Sigmoid colon (tissue), 7 donors: ENCODE measurements around the gene SMG5. TPM values are rescaled to one million over a fixed set of nuclear protein-coding genes. Genes with fewer than 3 reads are reported as not detected.

ENCODE experiments used
- DNase-seq: peaks from one replicate; pipeline ENCODE4 v3.0.0-alpha.2; 2019
- H3K27ac ChIP-seq, 4 donors: fragments of 200-600 bp; sonication (generic); one replicate each; pipeline ENCODE4 v1.5.1; 2016 to 2019; ENCODE audit warnings: mild to moderate bottlenecking in 1 of 4
- H3K27me3 ChIP-seq, 3 donors: fragments of 200-600 bp; sonication (generic); one replicate each; pipeline ENCODE4 v1.5.1; 2019; ENCODE audit warnings: mild to moderate bottlenecking in 1 of 3
- H3K36me3 ChIP-seq, 4 donors: fragments of 200-600 bp; sonication (generic); one replicate each; pipeline ENCODE4 v1.5.1; 2016 to 2019
- H3K4me1 ChIP-seq, 4 donors: fragments of 200-600 bp; sonication (generic); one replicate each; pipeline ENCODE4 v1.5.1; 2017 to 2019
- H3K4me3 ChIP-seq, 4 donors: fragments of 200-600 bp; sonication (generic); one replicate each; pipeline ENCODE4 v1.5.1; 2017 to 2019; ENCODE audit warnings: mild to moderate bottlenecking in 2 of 4, moderate library complexity in 1 of 4
- H3K9me3 ChIP-seq, 4 donors: fragments of 200-600 bp in 3 of 4; sonication (generic) in 3 of 4; one replicate each; pipeline versions ENCODE4 v1.5.1 to v1.6.1; 2013 to 2019
- CTCF ChIP-seq, 4 experiments: fragments of 450-650 bp in 3 of 4; fragments of 200-600 bp in 1 of 4; IDR thresholded peaks; one replicate each; pipeline ENCODE4 v1.5.1; 2016 to 2019; ENCODE audit warnings: antibody characterized with exemption in 4 of 4, mild to moderate bottlenecking in 3 of 4, moderate library complexity in 2 of 4
- EP300 ChIP-seq, 4 donors: sonication (generic); formaldehyde crosslinking; IDR thresholded peaks; one replicate each; pipeline ENCODE4 v1.6.1; 2017; ENCODE audit warnings: antibody characterized with exemption in 4 of 4
- POLR2A ChIP-seq, 2 donors: fragments of 450-650 bp; IDR thresholded peaks; one replicate each; pipeline ENCODE4 v1.6.1; 2016; ENCODE audit warnings: antibody characterized with exemption in 2 of 2, mild to moderate bottlenecking in 2 of 2, moderate library complexity in 2 of 2
- POLR2AphosphoS5 ChIP-seq, 4 donors: sonication (generic); formaldehyde crosslinking; IDR thresholded peaks; one replicate each; pipeline ENCODE4 v1.6.1; 2017; ENCODE audit warnings: antibody characterized with exemption in 4 of 4
- WGBS, 2 donors: extraction: QIAGEN DNeasy Blood & Tissue Kit; methylation state at CpG; one replicate each; pipeline ENCODE4 v1.1.7; 2013; 5-methylcytosine and 5-hydroxymethylcytosine counted together
- intact Hi-C: fragments of 100-400 bp; cut with DNase I; formaldehyde crosslinking; loops from one replicate; pipeline ENCODE4 v1.15.1; 2023
- polyA plus RNA-seq, 3 donors: library from polyadenylated mRNA; stranded (reverse); fragments of 200-250 nt; gene quantifications; one replicate each; pipeline ENCODE4 v1.2.3, GENCODE V29; 2013
- total RNA-seq, 4 donors: library from RNA; depleted of rRNA; stranded (reverse); fragments of >200 nt; gene quantifications; one replicate each; pipeline ENCODE4 v1.1.0, GENCODE V29; 2016
- donor health status: healthy with polysubstance abuse.
- donor health status: Bipolar disorder and iron deficiency.
- donor health status: healthy.

SMG5 gene
- total and polyA plus RNA-seq, 7 donors: 25.2 to 78.2 (median 43.9) TPM

GRCh38 chr1:156232201-156232894, 50.3 kb downstream of the SMG5 start:
- TF ChIP-seq POLR2A (IDR thresholded peaks at IDR 0.05): no peak
- no peak for TF ChIP-seq EP300 (IDR thresholded peaks at IDR 0.05)
- TF ChIP-seq POLR2AphosphoS5 (IDR thresholded peaks at IDR 0.05): no peak
- TF ChIP-seq CTCF (IDR thresholded peaks at IDR 0.05): no peak

GRCh38 chr1:156230473-156230837, 52.2 kb downstream of the SMG5 start:
- peaks cover 0 to 18% (median 14%) of the 10 kb centered on the region in 4 donors for H3K4me1 ChIP-seq
- no peaks in the 10 kb centered on the region for H3K9me3 ChIP-seq
- no peak overlapping the region for H3K4me3 ChIP-seq
- TF ChIP-seq EP300 (IDR thresholded peaks at IDR 0.05) (no peak), POLR2AphosphoS5 (IDR thresholded peaks at IDR 0.05) (no peak)
- peak overlapping the region in 3 of 4 donors; percentile 2 to 56 (median 40) for H3K27ac ChIP-seq
- intact Hi-C loops: no loop called here
- no peak for DNase-seq
- 87 to 93% methylated on average over 1 of the region's 1 CpG for WGBS, 2 donors
- H3K27me3 ChIP-seq: no peaks in the 10 kb centered on the region
- peaks cover 5 to 25% (median 13%) of the 10 kb centered on the region in 4 donors for H3K36me3 ChIP-seq

More at GRCh38 chr1:156232201-156232894, 50.3 kb downstream of the SMG5 start:
- H3K36me3 ChIP-seq: peaks cover 15 to 44% (median 26%) of the 10 kb centered on the region in 4 donors
- H3K27ac ChIP-seq: no peak overlapping the region
- DNase-seq: no peak
- intact Hi-C loops: no loop called here
- no peaks in the 10 kb centered on the region for H3K9me3 ChIP-seq
- H3K4me3 ChIP-seq: no peak overlapping the region
- peaks cover 0 to 17% (median 13%) of the 10 kb centered on the region in 4 donors for H3K4me1 ChIP-seq
- H3K27me3 ChIP-seq: no peaks in the 10 kb centered on the region
- WGBS, 2 donors: 87 to 88% methylated on average over 12 of the region's 12 CpGs

GRCh38 chr1:156229809-156230472, 52.7 kb downstream of the SMG5 start:
- Histone ChIP-seq H3K27ac (peak overlapping the region; percentile 2 to 56 (median 44)), H3K36me3 (peaks cover 5 to 23% (median 13%) of the 10 kb centered on the region in 4 donors)
- intact Hi-C loops: no loop called here

GRCh38 chr1:156228501-156228900, 54.1 kb downstream of the SMG5 start:
- no peak overlapping the region for H3K4me3 ChIP-seq
- no peak for TF ChIP-seq EP300 (IDR thresholded peaks at IDR 0.05)
- no peak for TF ChIP-seq CTCF (IDR thresholded peaks at IDR 0.05)
- no peak for TF ChIP-seq POLR2A (IDR thresholded peaks at IDR 0.05)
- no peak for TF ChIP-seq POLR2AphosphoS5 (IDR thresholded peaks at IDR 0.05)
- H3K9me3 ChIP-seq: no peaks in the 10 kb centered on the region
- intact Hi-C loops: no loop called here
- H3K36me3 ChIP-seq: peaks cover 5 to 17% (median 7%) of the 10 kb centered on the region in 4 donors
- WGBS, 2 donors: 79 to 86% methylated on average over 7 of the region's 7 CpGs
- no peak for DNase-seq
- H3K27ac ChIP-seq: no peak overlapping the region
- peaks cover 0 to 24% (median 14%) of the 10 kb centered on the region in 4 donors for H3K4me1 ChIP-seq
- no peaks in the 10 kb centered on the region for H3K27me3 ChIP-seq

More at GRCh38 chr1:156229809-156230472, 52.7 kb downstream of the SMG5 start:
- Histone ChIP-seq H3K4me3 (no peak overlapping the region), H3K27me3 (no peaks in the 10 kb centered on the region), H3K9me3 (no peaks in the 10 kb centered on the region), H3K4me1 (peaks cover 0 to 23% (median 14%) of the 10 kb centered on the region in 4 donors)
- peak; percentile 82 for DNase-seq
- WGBS, 2 donors: 87 to 89% methylated on average over 11 of the region's 11 CpGs
- TF ChIP-seq POLR2AphosphoS5 (IDR thresholded peaks at IDR 0.05): peak in 2 of 4 donors; percentile 20 to 32
- no peak for TF ChIP-seq POLR2A (IDR thresholded peaks at IDR 0.05)

GRCh38 chr1:156226782-156227181, 55.8 kb downstream of the SMG5 start:
- Histone ChIP-seq H3K27ac (no peak overlapping the region), H3K4me3 (no peak overlapping the region), H3K27me3 (no peaks in the 10 kb centered on the region), H3K9me3 (no peaks in the 10 kb centered on the region), H3K4me1 (peaks cover 0 to 24% (median 14%) of the 10 kb centered on the region in 4 donors), H3K36me3 (peaks cover 5 to 30% (median 20%) of the 10 kb centered on the region in 4 donors)
- WGBS, 2 donors: 93 to 94% methylated on average over 4 of the region's 4 CpGs
- no peak for DNase-seq
- TF ChIP-seq POLR2A (IDR thresholded peaks at IDR 0.05): no peak
- no peak for TF ChIP-seq CTCF (IDR thresholded peaks at IDR 0.05)
- no peak for TF ChIP-seq POLR2AphosphoS5 (IDR thresholded peaks at IDR 0.05)
- no peak for TF ChIP-seq EP300 (IDR thresholded peaks at IDR 0.05)
- intact Hi-C loops: no loop called here
